ENCODE data around the gene CD80.

CD80 gene

GRCh38 chr3:119529883-119530282, 29.5 kb downstream of the CD80 start:
- DNase-seq = no peak
- H3K27me3 Mint-ChIP-seq (ENCODE audit: low read depth, poor library complexity) = no peaks in the 10 kb centered on the region
- no peak overlapping the region for H3K27ac Mint-ChIP-seq
- peaks cover 5% of the 10 kb centered on the region for H3K4me1 Mint-ChIP-seq
- peaks cover 11% of the 10 kb centered on the region for H3K36me3 Mint-ChIP-seq (ENCODE audit: low read depth)
- H3K9me3 Mint-ChIP-seq = no peaks in the 10 kb centered on the region
- TF ChIP-seq CTCF (IDR thresholded peaks at IDR 0.05) = no peak
- no peak overlapping the region for H3K4me3 Mint-ChIP-seq

GRCh38 chr3:119527714-119528113, 31.7 kb downstream of the CD80 start:
- DNase-seq = no peak
- Mint-ChIP-seq H3K4me3 (no peak overlapping the region), H3K27me3 (ENCODE audit: low read depth, poor library complexity) (no peaks in the 10 kb centered on the region)

GRCh38 chr3:119524931-119525662, 34.3 kb downstream of the CD80 start:
- TF ChIP-seq CTCF (IDR thresholded peaks at IDR 0.05) = no peak
- Mint-ChIP-seq H3K4me3 (no peak overlapping the region), H3K4me1 (no peaks in the 10 kb centered on the region), H3K27ac (no peak overlapping the region), H3K27me3 (ENCODE audit: low read depth, poor library complexity) (no peaks in the 10 kb centered on the region), H3K9me3 (peaks cover 13% of the 10 kb centered on the region), H3K36me3 (ENCODE audit: low read depth) (peaks cover 59% of the 10 kb centered on the region)
- DNase-seq = no peak

More at GRCh38 chr3:119527714-119528113, 31.7 kb downstream of the CD80 start:
- Mint-ChIP-seq H3K9me3 (no peaks in the 10 kb centered on the region), H3K36me3 (ENCODE audit: low read depth) (peaks cover 33% of the 10 kb centered on the region), H3K4me1 (no peaks in the 10 kb centered on the region), H3K27ac (no peak overlapping the region)
- no peak for TF ChIP-seq CTCF (IDR thresholded peaks at IDR 0.05)

GRCh38 chr3:119518026-119518425, 41.4 kb downstream of the CD80 start:
- Mint-ChIP-seq H3K36me3 (ENCODE audit: low read depth) (peaks cover 97% of the 10 kb centered on the region), H3K4me1 (no peaks in the 10 kb centered on the region), H3K4me3 (no peak overlapping the region), H3K27me3 (ENCODE audit: low read depth, poor library complexity) (peaks cover 5% of the 10 kb centered on the region), H3K27ac (no peak overlapping the region), H3K9me3 (peaks cover 34% of the 10 kb centered on the region)
- DNase-seq = no peak
- no peak for TF ChIP-seq CTCF (IDR thresholded peaks at IDR 0.05)

- Mint-ChIP-seq H3K4me1 (no peaks in the 10 kb centered on the region), H3K4me3 (no peak overlapping the region), H3K27ac (no peak overlapping the region), H3K36me3 (ENCODE audit: low read depth) (peaks cover 92% of the 10 kb centered on the region), H3K9me3 (peaks cover 34% of the 10 kb centered on the region), H3K27me3 (ENCODE audit: low read depth, poor library complexity) (peaks cover 5% of the 10 kb centered on the region)
- no peak for DNase-seq
- TF ChIP-seq CTCF (IDR thresholded peaks at IDR 0.05) = no peak
These were observed 42.3 kb downstream of the CD80 start for GRCh38 chr3:119517112-119517511.

- DNase-seq = no peak
- Mint-ChIP-seq H3K4me3 (no peak overlapping the region), H3K36me3 (ENCODE audit: low read depth) (peaks cover 71% of the 10 kb centered on the region), H3K27me3 (ENCODE audit: low read depth, poor library complexity) (peaks cover 5% of the 10 kb centered on the region), H3K4me1 (no peaks in the 10 kb centered on the region), H3K9me3 (peaks cover 17% of the 10 kb centered on the region), H3K27ac (no peak overlapping the region)
- TF ChIP-seq CTCF (IDR thresholded peaks at IDR 0.05) = no peak
These were observed 44.8 kb downstream of the CD80 start for GRCh38 chr3:119514637-119515036.
